Measurements from ENCODE around the gene XCL2. TPM values are rescaled to one million over a fixed set of nuclear protein-coding genes. Genes with fewer than 3 reads are reported as not detected.

The XCL2 gene
- total RNA-seq, 2 donors from 2014 or later: not detected

Other genes with a start within 250 kb of the XCL2 start
- gene XCL1, start 32.6 kb upstream of the XCL2 start, total RNA-seq: not detected
- gene DPT, start 185.2 kb upstream of the XCL2 start, total RNA-seq: 10 to 100 TPM; 25.4 to 57.1 TPM